Upper lobe of right lung (tissue), 1 donor: ENCODE data around the gene SIGLEC5. TPM values are rescaled to one million over a fixed set of nuclear protein-coding genes. Genes with fewer than 3 reads are reported as not detected.

Source experiments
- ATAC-seq: fragments of 200-7000 bp; cut with Tn5 transposase; one replicate; pipeline ENCODE4 v1.9.1; 2020; ENCODE audit warnings: mild to moderate bottlenecking, moderate library complexity
- DNase-seq: peaks from one replicate; pipeline ENCODE4 v3.0.0-alpha.2; 2020
- H3K27ac ChIP-seq: fragments of 200-600 bp; one replicate; pipeline ENCODE4 v1.8.0; 2022
- H3K27me3 ChIP-seq: fragments of 200-600 bp; one replicate; pipeline ENCODE4 v1.8.0; 2022; ENCODE audit warnings: mild to moderate bottlenecking
- H3K36me3 ChIP-seq: fragments of 200-600 bp; one replicate; pipeline ENCODE4 v1.8.0; 2022
- H3K4me1 ChIP-seq: fragments of 200-600 bp; one replicate; pipeline ENCODE4 v1.8.0; 2022
- H3K4me3 ChIP-seq: fragments of 200-600 bp; one replicate; pipeline ENCODE4 v1.8.0; 2022; ENCODE audit warnings: mild to moderate bottlenecking
- H3K9me3 ChIP-seq: fragments of 200-600 bp; one replicate; pipeline ENCODE4 v1.8.0; 2022
- CTCF ChIP-seq: fragments of 200-600 bp; IDR thresholded peaks from one replicate; pipeline ENCODE4 v1.8.0; 2022; ENCODE audit warnings: antibody characterized with exemption
- intact Hi-C: fragments of 100-400 bp; cut with DNase I; formaldehyde crosslinking; loops from one replicate; pipeline ENCODE4 v1.11.0; 2022
- total RNA-seq: library from RNA; stranded (reverse); fragmentation: NEBNext Ultra II Directional; extraction: Animal tissue kit (Norgen Biotek cat#: 25700); gene quantifications from one replicate; pipeline ENCODE4 v1.2.1, GENCODE V29; 2021
- donor health status: DM: no; HTN: yes; CAD: no; lungs with severe emphysema.

SIGLEC5 gene
- total RNA-seq, 1 donor from 2014 or later: 0.90 TPM

- Histone ChIP-seq H3K4me3 (peak overlapping the region; percentile 75), H3K36me3 (no peaks in the 10 kb centered on the region), H3K27me3 (peaks cover 15% of the 10 kb centered on the region), H3K9me3 (no peaks in the 10 kb centered on the region), H3K4me1 (peaks cover 13% of the 10 kb centered on the region), H3K27ac (no peak overlapping the region)
- ATAC-seq (no peak), DNase-seq (no peak)
- intact Hi-C loops: no loop called here
- no peak for TF ChIP-seq CTCF
Observed at GRCh38 chr19:51595190-51596175, 34.7 kb downstream of the SIGLEC5 start.

GRCh38 chr19:51594774-51595109 is 35.5 kb downstream of the SIGLEC5 start:
- H3K4me1 ChIP-seq: peaks cover 13% of the 10 kb centered on the region
- ATAC-seq (peak; percentile 22), DNase-seq (no peak)
- no peaks in the 10 kb centered on the region for H3K36me3 ChIP-seq
- H3K9me3 ChIP-seq: no peaks in the 10 kb centered on the region
- H3K27ac ChIP-seq: peak overlapping the region; percentile 56
- H3K4me3 ChIP-seq: peak overlapping the region; percentile 75
- TF ChIP-seq CTCF: no peak
- intact Hi-C loops: no loop called here
- peaks cover 10% of the 10 kb centered on the region for H3K27me3 ChIP-seq

GRCh38 chr19:51593969-51594773 is 36.0 kb downstream of the SIGLEC5 start:
- peaks cover 13% of the 10 kb centered on the region for H3K4me1 ChIP-seq
- TF ChIP-seq CTCF: no peak
- H3K4me3 ChIP-seq: peak overlapping the region; percentile 75
- DNase-seq (peak; percentile 99), ATAC-seq (peak; percentile 99)
- intact Hi-C loops: no loop called here
- H3K27ac ChIP-seq: peak overlapping the region; percentile 56
- peaks cover 10% of the 10 kb centered on the region for H3K27me3 ChIP-seq
- H3K36me3 ChIP-seq: no peaks in the 10 kb centered on the region
- no peaks in the 10 kb centered on the region for H3K9me3 ChIP-seq

- peak overlapping the region; percentile 39 for H3K27ac ChIP-seq
- H3K36me3 ChIP-seq: no peaks in the 10 kb centered on the region
- peaks cover 10% of the 10 kb centered on the region for H3K27me3 ChIP-seq
- no peaks in the 10 kb centered on the region for H3K9me3 ChIP-seq
- peak overlapping the region; percentile 75 for H3K4me3 ChIP-seq
- H3K4me1 ChIP-seq: peaks cover 13% of the 10 kb centered on the region
- ATAC-seq (no peak), DNase-seq (no peak)
- intact Hi-C loops: no loop called here
- no peak for TF ChIP-seq CTCF
Observed at GRCh38 chr19:51593138-51593890, 36.9 kb downstream of the SIGLEC5 start.

GRCh38 chr19:51592521-51592920 is 37.7 kb downstream of the SIGLEC5 start:
- Histone ChIP-seq H3K9me3 (peaks cover under 1% of the 10 kb centered on the region), H3K4me3 (no peak overlapping the region), H3K27me3 (peaks cover 2% of the 10 kb centered on the region), H3K27ac (no peak overlapping the region), H3K4me1 (peaks cover 13% of the 10 kb centered on the region), H3K36me3 (peaks cover under 1% of the 10 kb centered on the region)
- DNase-seq: no peak
- ATAC-seq: no peak
- intact Hi-C loops: no loop called here
- TF ChIP-seq CTCF: no peak
